ENCODE measurements around the gene CHST5. TPM values are rescaled to one million over a fixed set of nuclear protein-coding genes. Genes with fewer than 3 reads are reported as not detected.

The CHST5 gene
- 0.20 and 0.73 TPM in 2 replicates for total RNA-seq

DNA sequence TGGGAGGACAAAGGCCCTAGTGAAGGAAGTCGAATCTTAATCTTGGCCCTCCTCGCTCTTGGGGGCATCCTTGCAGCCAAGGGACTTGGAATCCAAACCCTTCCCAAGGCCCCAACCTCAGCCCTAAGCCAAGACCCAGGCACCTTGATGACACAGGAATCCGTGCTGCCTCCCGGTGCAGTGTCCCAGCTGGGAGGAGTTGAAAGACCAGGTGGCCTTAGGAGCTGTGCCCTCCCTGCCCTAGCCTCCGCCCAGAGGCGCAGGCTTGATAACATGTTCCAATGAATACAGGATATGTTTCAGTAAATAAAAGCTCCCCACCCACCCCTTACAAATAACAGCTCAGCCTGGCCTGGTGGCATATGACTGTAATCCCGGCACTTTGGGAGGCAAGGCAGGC is at the start of gene CHST5:
CHST5 (minus strand) TSS at position 208 of the 400 bp plus-strand sequence. CDS start 5,724 bp downstream, outside the sequence.

GRCh38 chr16:75566040-75566757 is 30.3 kb upstream of the CHST5 start, which contains the start of gene GABARAPL2:
GABARAPL2 (plus strand) TSS chr16:75566379; CDS start chr16:75566487, 108 bp downstream.

GRCh38 chr16:75555707-75556430 is 20.0 kb upstream of the CHST5 start, which contains the start of gene TMEM231:
TMEM231 (minus strand) TSS chr16:75556252; CDS start chr16:75556209, 43 bp downstream.

GRCh38 chr16:75495076-75495674 is 40.7 kb downstream of the CHST5 start, which contains the start of gene CHST6:
CHST6 (minus strand) TSS chr16:75495441; CDS start chr16:75479828, 15,613 bp downstream.

Other genes starting within 250 kb of the CHST5 start
- gene CFDP1, start 102.6 kb downstream of the CHST5 start, total RNA-seq = 37.7 and 42.6 TPM in 2 replicates
- 9.2 and 18.2 TPM in 2 replicates for gene TMEM170A, start 71.4 kb downstream of the CHST5 start, total RNA-seq
- gene CHST6, start 40.7 kb downstream of the CHST5 start, total RNA-seq = 0.37 and 0.98 TPM in 2 replicates
- gene TMEM231, start 20.1 kb upstream of the CHST5 start, total RNA-seq = 15.4 and 18.8 TPM in 2 replicates
- 21.3 and 22.5 TPM in 2 replicates for gene GABARAPL2, start 30.3 kb upstream of the CHST5 start, total RNA-seq
- gene ADAT1, start 87.2 kb upstream of the CHST5 start, total RNA-seq = 54.7 and 72.1 TPM in 2 replicates
- gene KARS1, start 111.6 kb upstream of the CHST5 start, total RNA-seq = 158 and 161 TPM in 2 replicates
- gene TERF2IP, start 111.7 kb upstream of the CHST5 start, total RNA-seq = 23.1 and 26.8 TPM in 2 replicates
- gene CPHXL2, start 140.9 kb upstream of the CHST5 start, total RNA-seq = not detected in 2 replicates
- not detected in 2 replicates for gene DUXB, start 165.4 kb upstream of the CHST5 start, total RNA-seq
- not detected in 2 replicates for gene CPHXL, start 190.4 kb upstream of the CHST5 start, total RNA-seq